Neural cell (in vitro differentiated cells): ENCODE results near the gene SUGCT. TPM values are rescaled to one million over a fixed set of nuclear protein-coding genes. Genes with fewer than 3 reads are reported as not detected.

Experiments
- H2AFZ ChIP-seq: fragments of 200-600, 300-800 bp; sonication (generic), shearing (Covaris generic); 2 replicates; pipeline ENCODE4 v1.6.0; 2014; ENCODE audit warnings: low read depth, mild to moderate bottlenecking, antibody characterized with exemption, low read length, moderate library complexity
- H3F3A ChIP-seq: fragments of 200-600 bp; shearing (Covaris generic); 2 replicates; pipeline ENCODE4 v1.6.1; 2016; ENCODE audit warnings: mild to moderate bottlenecking, moderate library complexity, mixed read lengths, antibody characterized with exemption, low read length; ENCODE audit not compliant: insufficient read depth, poor library complexity, severe bottlenecking
- H3K27ac ChIP-seq: fragments of 200-600, 300-800 bp; sonication (generic), shearing (Covaris generic); 2 replicates; pipeline ENCODE4 v1.5.1; 2014; ENCODE audit warnings: mild to moderate bottlenecking, low read length, moderate library complexity
- H3K27me3 ChIP-seq: fragments of 300-800, 200-600 bp; sonication (generic), shearing (Covaris generic); 2 replicates; pipeline ENCODE4 v1.6.0; 2014; ENCODE audit warnings: mild to moderate bottlenecking, low read depth, low read length, moderate library complexity; ENCODE audit not compliant: insufficient read depth
- H3K36me3 ChIP-seq: fragments of 300-800, 200-600 bp; sonication (generic), shearing (Covaris generic); 2 replicates; pipeline ENCODE4 v1.5.1; 2014; ENCODE audit warnings: mild to moderate bottlenecking, antibody characterized with exemption, low read length, moderate library complexity; ENCODE audit not compliant: insufficient read depth
- H3K4me2 ChIP-seq: fragments of 300-800, 200-600 bp; sonication (generic), shearing (Covaris generic); 2 replicates; pipeline ENCODE4 v1.6.0; 2014; ENCODE audit warnings: mild to moderate bottlenecking, low read length
- H3K4me3 ChIP-seq: fragments of 300-800, 200-600 bp; sonication (generic), shearing (Covaris generic); 2 replicates; pipeline ENCODE4 v1.5.1; 2014; ENCODE audit warnings: mild to moderate bottlenecking, low read length, moderate library complexity
- H3K79me2 ChIP-seq: fragments of 200-600 bp; shearing (Covaris generic); replicated peaks from 2 replicates; pipeline ENCODE4 v1.6.0; 2014; ENCODE audit warnings: mild to moderate bottlenecking, low read length, moderate library complexity; ENCODE audit not compliant: insufficient read depth
- H3K9ac ChIP-seq: fragments of 300-800, 200-600 bp; sonication (generic), shearing (Covaris generic); 2 replicates; pipeline ENCODE4 v1.6.1; 2016; ENCODE audit warnings: mild to moderate bottlenecking, low read length, mixed read lengths
- H3K9me2 ChIP-seq: fragments of 200-600 bp; shearing (Covaris generic); 2 replicates; pipeline ENCODE4 v1.6.1; 2016; ENCODE audit warnings: mild to moderate bottlenecking, low read length, mixed read lengths; ENCODE audit not compliant: insufficient read depth
- H3K9me3 ChIP-seq: fragments of 200-600, 300-800 bp; sonication (generic), shearing (Covaris generic); 2 replicates; pipeline ENCODE4 v1.6.1; 2016; ENCODE audit warnings: mild to moderate bottlenecking, mixed run types, low read length, moderate library complexity, mixed read lengths
- H4K20me1 ChIP-seq: fragments of 200-600 bp; shearing (Covaris generic); 2 replicates; pipeline ENCODE4 v1.6.1; 2016; ENCODE audit warnings: mild to moderate bottlenecking, mixed run types; ENCODE audit not compliant: insufficient read depth
- EP300 ChIP-seq: fragments of 450-650 bp; conservative IDR thresholded peaks from 2 replicates; pipeline ENCODE4 v1.6.1; 2014; ENCODE audit warnings: antibody characterized with exemption, mild to moderate bottlenecking, moderate library complexity; ENCODE audit not compliant: poor library complexity, severe bottlenecking
- EZH2 ChIP-seq: fragments of 200-600, 300-800 bp; shearing (Covaris generic), sonication (generic); IDR thresholded peaks from 2 replicates; pipeline ENCODE4 v1.6.1; 2014; ENCODE audit warnings: antibody characterized with exemption, low read length, borderline replicate concordance, mild to moderate bottlenecking; ENCODE audit not compliant: insufficient read depth, poor library complexity, severe bottlenecking
- MXI1 ChIP-seq: fragments of 450-650 bp; conservative IDR thresholded peaks from 2 replicates; pipeline ENCODE4 v1.6.1; 2014; ENCODE audit warnings: antibody characterized with exemption, mild to moderate bottlenecking; ENCODE audit not compliant: poor library complexity, severe bottlenecking
- POLR2AphosphoS5 ChIP-seq: IDR thresholded peaks from 2 replicates; pipeline ENCODE4 v1.6.1; 2012
- RAD21 ChIP-seq: fragments of 450-650 bp; conservative IDR thresholded peaks from 2 replicates; pipeline ENCODE4 v1.6.1; 2014; ENCODE audit warnings: antibody characterized with exemption, mild to moderate bottlenecking, moderate library complexity
- SMC3 ChIP-seq: fragments of 450-650 bp; conservative IDR thresholded peaks from 2 replicates; pipeline ENCODE4 v1.6.1; 2014; ENCODE audit warnings: antibody characterized with exemption, mild to moderate bottlenecking, moderate library complexity; ENCODE audit not compliant: poor library complexity
- TAF1 ChIP-seq: IDR thresholded peaks from 2 replicates; pipeline ENCODE4 v1.6.1; 2012; ENCODE audit warnings: low read depth
- polyA plus RNA-seq: library from polyadenylated mRNA; depleted of rRNA; stranded (reverse); fragments of >200 nt; gene quantifications from 2 replicates; pipeline ENCODE4 v1.2.3, GENCODE V29; 2014
- TF ChIP-seq, protein P1 (sequence below): fragments of 450-650 bp; IDR thresholded peaks from 2 replicates; pipeline ENCODE4 v1.5.1; 2014; ENCODE audit warnings: antibody characterized with exemption, mild to moderate bottlenecking, moderate library complexity; ENCODE audit not compliant: poor library complexity, severe bottlenecking
- TF ChIP-seq, protein P2 (sequence below): IDR thresholded peaks from 2 replicates; pipeline ENCODE4 v1.6.1; 2012; ENCODE audit warnings: borderline replicate concordance

SUGCT gene
- polyA plus RNA-seq, 1 donor from 2014 or later, result not detected

DNA sequence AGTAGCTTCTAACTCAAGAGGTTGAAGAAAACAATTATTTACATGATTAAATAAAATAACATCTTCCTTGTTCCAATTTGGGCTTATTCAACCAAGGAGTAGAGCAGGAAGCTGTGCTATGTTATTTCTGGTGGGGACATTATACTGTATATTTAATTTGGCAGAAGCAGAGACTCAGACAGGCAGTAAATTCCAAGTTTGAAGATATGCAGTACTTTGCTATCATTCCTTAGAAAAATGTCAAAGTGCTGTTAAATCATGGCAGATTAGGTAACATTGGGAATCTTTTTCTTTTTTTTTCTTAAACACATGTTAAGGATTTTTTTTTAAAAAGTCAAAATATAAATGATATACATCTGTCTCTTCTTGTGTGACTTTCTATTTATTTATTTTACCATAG is 190.1 kb downstream of the SUGCT start:
- Histone ChIP-seq H3K79me2 (no peaks in the 10 kb centered on the region), H3K4me2 (no peak overlapping the region)

DNA sequence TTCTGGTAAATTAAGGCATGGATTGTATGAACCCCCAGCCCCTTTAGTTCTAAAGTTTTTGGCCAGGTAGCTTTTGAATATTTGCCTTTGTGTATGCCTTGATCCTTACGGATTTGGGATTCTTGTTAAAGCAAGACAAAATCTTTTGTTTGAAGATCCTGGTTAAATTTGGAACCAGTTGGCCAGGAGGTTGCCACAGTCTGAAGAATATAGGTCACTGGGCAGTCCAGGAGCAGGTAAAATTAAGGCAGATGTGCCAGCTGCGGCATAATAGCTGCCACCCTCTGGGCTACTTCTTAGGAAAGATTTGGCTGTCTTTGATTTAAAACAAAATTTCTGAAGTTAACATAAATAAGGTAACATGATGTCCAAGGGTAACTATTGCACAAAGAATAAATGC is 192.3 kb downstream of the SUGCT start:
- no peaks in the 10 kb centered on the region for H4K20me1 ChIP-seq
- H3K9me2 ChIP-seq, result no peaks in the 10 kb centered on the region
- H3K9me3 ChIP-seq, result no peaks in the 10 kb centered on the region
- no peak overlapping the region for H3K4me3 ChIP-seq
- no peaks in the 10 kb centered on the region for H3K36me3 ChIP-seq
- H2AFZ ChIP-seq, result no peak overlapping the region
- H3K27me3 ChIP-seq, result no peaks in the 10 kb centered on the region
- TF ChIP-seq RAD21 (no peak), SMC3 (no peak), TAF1 (no peak), EP300 (no peak), MXI1 (no peak), POLR2AphosphoS5 (no peak), EZH2 (no peak)
- TF ChIP-seq, protein P1, sequence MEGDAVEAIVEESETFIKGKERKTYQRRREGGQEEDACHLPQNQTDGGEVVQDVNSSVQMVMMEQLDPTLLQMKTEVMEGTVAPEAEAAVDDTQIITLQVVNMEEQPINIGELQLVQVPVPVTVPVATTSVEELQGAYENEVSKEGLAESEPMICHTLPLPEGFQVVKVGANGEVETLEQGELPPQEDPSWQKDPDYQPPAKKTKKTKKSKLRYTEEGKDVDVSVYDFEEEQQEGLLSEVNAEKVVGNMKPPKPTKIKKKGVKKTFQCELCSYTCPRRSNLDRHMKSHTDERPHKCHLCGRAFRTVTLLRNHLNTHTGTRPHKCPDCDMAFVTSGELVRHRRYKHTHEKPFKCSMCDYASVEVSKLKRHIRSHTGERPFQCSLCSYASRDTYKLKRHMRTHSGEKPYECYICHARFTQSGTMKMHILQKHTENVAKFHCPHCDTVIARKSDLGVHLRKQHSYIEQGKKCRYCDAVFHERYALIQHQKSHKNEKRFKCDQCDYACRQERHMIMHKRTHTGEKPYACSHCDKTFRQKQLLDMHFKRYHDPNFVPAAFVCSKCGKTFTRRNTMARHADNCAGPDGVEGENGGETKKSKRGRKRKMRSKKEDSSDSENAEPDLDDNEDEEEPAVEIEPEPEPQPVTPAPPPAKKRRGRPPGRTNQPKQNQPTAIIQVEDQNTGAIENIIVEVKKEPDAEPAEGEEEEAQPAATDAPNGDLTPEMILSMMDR, result no peak
- TF ChIP-seq, protein P2, sequence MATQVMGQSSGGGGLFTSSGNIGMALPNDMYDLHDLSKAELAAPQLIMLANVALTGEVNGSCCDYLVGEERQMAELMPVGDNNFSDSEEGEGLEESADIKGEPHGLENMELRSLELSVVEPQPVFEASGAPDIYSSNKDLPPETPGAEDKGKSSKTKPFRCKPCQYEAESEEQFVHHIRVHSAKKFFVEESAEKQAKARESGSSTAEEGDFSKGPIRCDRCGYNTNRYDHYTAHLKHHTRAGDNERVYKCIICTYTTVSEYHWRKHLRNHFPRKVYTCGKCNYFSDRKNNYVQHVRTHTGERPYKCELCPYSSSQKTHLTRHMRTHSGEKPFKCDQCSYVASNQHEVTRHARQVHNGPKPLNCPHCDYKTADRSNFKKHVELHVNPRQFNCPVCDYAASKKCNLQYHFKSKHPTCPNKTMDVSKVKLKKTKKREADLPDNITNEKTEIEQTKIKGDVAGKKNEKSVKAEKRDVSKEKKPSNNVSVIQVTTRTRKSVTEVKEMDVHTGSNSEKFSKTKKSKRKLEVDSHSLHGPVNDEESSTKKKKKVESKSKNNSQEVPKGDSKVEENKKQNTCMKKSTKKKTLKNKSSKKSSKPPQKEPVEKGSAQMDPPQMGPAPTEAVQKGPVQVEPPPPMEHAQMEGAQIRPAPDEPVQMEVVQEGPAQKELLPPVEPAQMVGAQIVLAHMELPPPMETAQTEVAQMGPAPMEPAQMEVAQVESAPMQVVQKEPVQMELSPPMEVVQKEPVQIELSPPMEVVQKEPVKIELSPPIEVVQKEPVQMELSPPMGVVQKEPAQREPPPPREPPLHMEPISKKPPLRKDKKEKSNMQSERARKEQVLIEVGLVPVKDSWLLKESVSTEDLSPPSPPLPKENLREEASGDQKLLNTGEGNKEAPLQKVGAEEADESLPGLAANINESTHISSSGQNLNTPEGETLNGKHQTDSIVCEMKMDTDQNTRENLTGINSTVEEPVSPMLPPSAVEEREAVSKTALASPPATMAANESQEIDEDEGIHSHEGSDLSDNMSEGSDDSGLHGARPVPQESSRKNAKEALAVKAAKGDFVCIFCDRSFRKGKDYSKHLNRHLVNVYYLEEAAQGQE, result no peak
- no peak overlapping the region for H3K4me2 ChIP-seq
- no peaks in the 10 kb centered on the region for H3F3A ChIP-seq
- no peak overlapping the region for H3K9ac ChIP-seq
- H3K27ac ChIP-seq, result no peak overlapping the region
- H3K79me2 ChIP-seq, result no peaks in the 10 kb centered on the region

More for the DNA sequence above, 190.1 kb downstream of the SUGCT start:
- Histone ChIP-seq H4K20me1 (no peaks in the 10 kb centered on the region), H3K4me3 (no peak overlapping the region), H3K27ac (no peak overlapping the region), H2AFZ (no peak overlapping the region), H3K9ac (no peak overlapping the region), H3K9me3 (no peaks in the 10 kb centered on the region), H3F3A (no peaks in the 10 kb centered on the region), H3K27me3 (no peaks in the 10 kb centered on the region), H3K36me3 (no peaks in the 10 kb centered on the region), H3K9me2 (no peaks in the 10 kb centered on the region)
- no peak for TF ChIP-seq POLR2AphosphoS5
- no peak for TF ChIP-seq RAD21
- no peak for TF ChIP-seq MXI1

DNA sequence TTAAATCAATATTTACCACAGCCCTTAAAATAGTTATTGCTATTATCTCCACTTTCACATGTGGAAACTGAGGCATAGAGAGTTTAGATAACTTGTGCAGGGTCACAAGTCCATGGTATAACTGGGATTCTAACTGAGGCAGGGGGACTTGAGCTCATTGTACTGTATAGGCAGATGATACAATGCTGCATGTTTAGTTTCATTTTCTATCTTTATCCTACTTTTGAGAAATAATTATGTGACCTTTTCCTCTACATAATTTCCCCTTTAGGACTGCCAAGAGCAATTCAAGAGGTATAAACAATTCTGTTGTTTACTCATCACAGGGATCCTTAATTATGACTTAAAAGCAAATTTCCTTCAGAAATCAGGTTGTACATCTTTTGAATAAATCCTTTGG is 193.1 kb downstream of the SUGCT start:
- Histone ChIP-seq H3K4me2 (no peak overlapping the region), H3K27ac (no peak overlapping the region), H2AFZ (no peak overlapping the region), H3K27me3 (no peaks in the 10 kb centered on the region), H3F3A (no peaks in the 10 kb centered on the region), H4K20me1 (no peaks in the 10 kb centered on the region), H3K9ac (no peak overlapping the region), H3K9me3 (no peaks in the 10 kb centered on the region), H3K9me2 (no peaks in the 10 kb centered on the region), H3K36me3 (no peaks in the 10 kb centered on the region), H3K4me3 (no peak overlapping the region), H3K79me2 (no peaks in the 10 kb centered on the region)
- TF ChIP-seq, protein P1, result no peak
- no peak for TF ChIP-seq SMC3
- no peak for TF ChIP-seq EP300
- TF ChIP-seq, protein P2, result no peak
- no peak for TF ChIP-seq EZH2
- no peak for TF ChIP-seq TAF1
- TF ChIP-seq MXI1, result no peak
- TF ChIP-seq POLR2AphosphoS5, result no peak
